Panc1 (cell line): ENCODE measurements around the gene ZNF516. TPM values are rescaled to one million over a fixed set of nuclear protein-coding genes. Genes with fewer than 3 reads are reported as not detected.

ENCODE experiments used
- ATAC-seq: fragments of 200-7000 bp; cut with Tn5 transposase; 2 replicates; pipeline ENCODE4 v1.9.1; 2020; ENCODE audit warnings: mild to moderate bottlenecking, moderate library complexity
- BruUV-seq: library from RNA; stranded (reverse); fragments of 400-500 nt; replicated peaks from 2 replicates; lab custom pipeline; 2021; lab: Mats Ljungman, UMichigan
- CTCF ChIA-PET: fragments of 300-600 bp; sonication (Branson Sonifier 250); formaldehyde crosslinking; loops from one replicate; lab custom pipeline; 2022; ENCODE audit warnings: antibody characterized with exemption; lab: Charles Lee
- POLR2A ChIA-PET: fragments of 300-600 bp; sonication (Branson Sonifier 250); formaldehyde crosslinking; loops from one replicate; lab custom pipeline; 2022; ENCODE audit warnings: antibody characterized with exemption; lab: Charles Lee
- DNase-seq: peaks from one replicate; pipeline ENCODE4 v3.0.0-alpha.2; 2010; ENCODE audit warnings: low read depth, low spot score
- H3K27ac ChIP-seq: 2 replicates; pipeline ENCODE4 v1.5.1; 2011; ENCODE audit warnings: mild to moderate bottlenecking, low read length, inconsistent platforms
- H3K27me3 ChIP-seq: fragments of 200-500 bp; sonication (Bioruptor generic); 2 replicates; pipeline ENCODE4 v1.6.0; 2014; ENCODE audit warnings: low read length, inconsistent platforms; ENCODE audit not compliant: control insufficient read depth, insufficient read depth
- H3K36me3 ChIP-seq: fragments of 200-500 bp; sonication (Bioruptor generic); 2 replicates; pipeline ENCODE4 v1.5.1; 2014; ENCODE audit warnings: inconsistent platforms, mild to moderate bottlenecking, low read length, moderate library complexity; ENCODE audit not compliant: control insufficient read depth, insufficient read depth
- H3K4me1 ChIP-seq: 2 replicates; pipeline ENCODE4 v1.5.1; 2011; ENCODE audit warnings: inconsistent platforms, mild to moderate bottlenecking, low read length, moderate library complexity; ENCODE audit not compliant: control insufficient read depth, insufficient read depth
- H3K4me3 ChIP-seq, 2 experiments: 2 replicates each; pipeline ENCODE4 v1.5.1; 2011 to 2012; ENCODE audit warnings: low read depth in 2 of 2, low read length in 2 of 2, mild to moderate bottlenecking in 2 of 2, inconsistent platforms in 1 of 2, moderate library complexity in 1 of 2
- H3K9me3 ChIP-seq: fragments of 200-500 bp; sonication (Bioruptor generic); 2 replicates; pipeline ENCODE4 v1.5.1; 2014; ENCODE audit warnings: low read depth, mild to moderate bottlenecking, inconsistent platforms, low read length, moderate library complexity; ENCODE audit not compliant: control insufficient read depth, insufficient read depth
- POLR2AphosphoS5 ChIP-seq: IDR thresholded peaks from 2 replicates; pipeline ENCODE4 v1.6.1; 2012; ENCODE audit warnings: mild to moderate bottlenecking, low read depth, low read length, moderate library complexity
- SIN3A ChIP-seq: IDR thresholded peaks from 2 replicates; pipeline ENCODE4 v1.6.1; 2012; ENCODE audit warnings: low read depth, mild to moderate bottlenecking, low read length, moderate library complexity, borderline replicate concordance; ENCODE audit not compliant: insufficient read depth
- TCF7L2 ChIP-seq: IDR thresholded peaks from 2 replicates; pipeline ENCODE4 v1.6.1; 2011; ENCODE audit warnings: mild to moderate bottlenecking, low read depth, low read length, inconsistent platforms
- in situ Hi-C: cut with HindIII; loops from 2 replicates; pipeline ENCODE4 v1.10.0; 2016; ENCODE audit warnings: low sequenced_read_pairs, low pct_unique_long_range_greater_than_20kb
- intact Hi-C: fragments of 100-400 bp; cut with micrococcal nuclease; formaldehyde crosslinking; loops from one replicate; pipeline ENCODE4 v1.10.0; 2022; ENCODE audit not compliant: unreplicated experiment
- total RNA-seq: library from RNA; stranded (reverse); gene quantifications from one replicate; pipeline ENCODE4 v1.2.1, GENCODE V29; 2021; ENCODE audit not compliant: unreplicated experiment
- TF ChIP-seq, protein P1 (sequence below): fragments of 450-650 bp; IDR thresholded peaks from 2 replicates; pipeline ENCODE4 v1.5.1; 2017; ENCODE audit warnings: mild to moderate bottlenecking
- TF ChIP-seq, protein P2 (sequence below), 2 experiments: IDR thresholded peaks; 2 replicates each; pipeline ENCODE4 v1.6.1; 2011 to 2012; ENCODE audit warnings: low read depth in 2 of 2, control low read depth in 1 of 2, low read length in 1 of 2, mild to moderate bottlenecking in 1 of 2, moderate library complexity in 1 of 2; ENCODE audit not compliant: insufficient read depth in 1 of 2

The ZNF516 gene
- total RNA-seq, 1 experiment from 2014 or later = 28.6 TPM

DNA sequence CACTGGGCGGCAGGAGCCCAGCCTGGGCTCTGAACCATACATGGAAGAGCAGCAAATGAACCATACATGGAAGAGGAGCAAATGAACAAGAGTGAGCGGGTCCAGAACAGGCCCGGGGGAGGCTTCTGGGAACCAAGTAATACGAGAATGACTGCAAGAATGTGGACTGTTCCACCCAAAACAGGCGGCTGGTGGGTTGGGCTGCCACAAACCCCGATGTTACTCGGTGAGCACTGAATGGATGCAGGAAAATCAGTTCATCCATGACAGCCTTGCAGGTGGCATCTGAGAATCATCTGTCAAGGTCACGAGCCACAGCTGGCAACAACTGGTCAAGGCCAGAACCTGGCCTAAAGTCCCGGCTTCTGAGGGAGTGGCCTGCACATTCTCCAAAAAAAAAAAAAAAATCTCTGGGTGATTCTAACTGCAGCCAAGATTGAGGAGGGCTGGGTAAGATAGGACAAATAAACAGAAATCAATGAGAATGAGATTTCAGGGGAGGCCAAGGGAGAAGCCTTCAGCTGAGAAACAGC lies 106.1 kb downstream of the ZNF516 start:
- DNase-seq (no peak), ATAC-seq (no peak)
- no peaks in the 10 kb centered on the region for H3K27me3 ChIP-seq
- no peak overlapping the region for H3K4me3 ChIP-seq
- in situ Hi-C loops = no loop called here
- ChIA-PET POLR2A (no interaction called here), CTCF (no interaction called here)
- intact Hi-C loops = no loop called here
- H3K27ac ChIP-seq = no peak overlapping the region
- no peaks in the 10 kb centered on the region for H3K9me3 ChIP-seq
- TF ChIP-seq POLR2AphosphoS5 (no peak), SIN3A (no peak), TCF7L2 (no peak)
- TF ChIP-seq, protein P1, sequence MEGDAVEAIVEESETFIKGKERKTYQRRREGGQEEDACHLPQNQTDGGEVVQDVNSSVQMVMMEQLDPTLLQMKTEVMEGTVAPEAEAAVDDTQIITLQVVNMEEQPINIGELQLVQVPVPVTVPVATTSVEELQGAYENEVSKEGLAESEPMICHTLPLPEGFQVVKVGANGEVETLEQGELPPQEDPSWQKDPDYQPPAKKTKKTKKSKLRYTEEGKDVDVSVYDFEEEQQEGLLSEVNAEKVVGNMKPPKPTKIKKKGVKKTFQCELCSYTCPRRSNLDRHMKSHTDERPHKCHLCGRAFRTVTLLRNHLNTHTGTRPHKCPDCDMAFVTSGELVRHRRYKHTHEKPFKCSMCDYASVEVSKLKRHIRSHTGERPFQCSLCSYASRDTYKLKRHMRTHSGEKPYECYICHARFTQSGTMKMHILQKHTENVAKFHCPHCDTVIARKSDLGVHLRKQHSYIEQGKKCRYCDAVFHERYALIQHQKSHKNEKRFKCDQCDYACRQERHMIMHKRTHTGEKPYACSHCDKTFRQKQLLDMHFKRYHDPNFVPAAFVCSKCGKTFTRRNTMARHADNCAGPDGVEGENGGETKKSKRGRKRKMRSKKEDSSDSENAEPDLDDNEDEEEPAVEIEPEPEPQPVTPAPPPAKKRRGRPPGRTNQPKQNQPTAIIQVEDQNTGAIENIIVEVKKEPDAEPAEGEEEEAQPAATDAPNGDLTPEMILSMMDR = no peak
- TF ChIP-seq, protein P2, sequence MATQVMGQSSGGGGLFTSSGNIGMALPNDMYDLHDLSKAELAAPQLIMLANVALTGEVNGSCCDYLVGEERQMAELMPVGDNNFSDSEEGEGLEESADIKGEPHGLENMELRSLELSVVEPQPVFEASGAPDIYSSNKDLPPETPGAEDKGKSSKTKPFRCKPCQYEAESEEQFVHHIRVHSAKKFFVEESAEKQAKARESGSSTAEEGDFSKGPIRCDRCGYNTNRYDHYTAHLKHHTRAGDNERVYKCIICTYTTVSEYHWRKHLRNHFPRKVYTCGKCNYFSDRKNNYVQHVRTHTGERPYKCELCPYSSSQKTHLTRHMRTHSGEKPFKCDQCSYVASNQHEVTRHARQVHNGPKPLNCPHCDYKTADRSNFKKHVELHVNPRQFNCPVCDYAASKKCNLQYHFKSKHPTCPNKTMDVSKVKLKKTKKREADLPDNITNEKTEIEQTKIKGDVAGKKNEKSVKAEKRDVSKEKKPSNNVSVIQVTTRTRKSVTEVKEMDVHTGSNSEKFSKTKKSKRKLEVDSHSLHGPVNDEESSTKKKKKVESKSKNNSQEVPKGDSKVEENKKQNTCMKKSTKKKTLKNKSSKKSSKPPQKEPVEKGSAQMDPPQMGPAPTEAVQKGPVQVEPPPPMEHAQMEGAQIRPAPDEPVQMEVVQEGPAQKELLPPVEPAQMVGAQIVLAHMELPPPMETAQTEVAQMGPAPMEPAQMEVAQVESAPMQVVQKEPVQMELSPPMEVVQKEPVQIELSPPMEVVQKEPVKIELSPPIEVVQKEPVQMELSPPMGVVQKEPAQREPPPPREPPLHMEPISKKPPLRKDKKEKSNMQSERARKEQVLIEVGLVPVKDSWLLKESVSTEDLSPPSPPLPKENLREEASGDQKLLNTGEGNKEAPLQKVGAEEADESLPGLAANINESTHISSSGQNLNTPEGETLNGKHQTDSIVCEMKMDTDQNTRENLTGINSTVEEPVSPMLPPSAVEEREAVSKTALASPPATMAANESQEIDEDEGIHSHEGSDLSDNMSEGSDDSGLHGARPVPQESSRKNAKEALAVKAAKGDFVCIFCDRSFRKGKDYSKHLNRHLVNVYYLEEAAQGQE (IDR thresholded peaks at IDR 0.05; ENCODE audit: insufficient read depth in 1 of 2, low read depth in 2 of 2, low read length in 1 of 2) = no peak
- H3K36me3 ChIP-seq = no peaks in the 10 kb centered on the region
- BruUV-seq = no TSS peak
- no peaks in the 10 kb centered on the region for H3K4me1 ChIP-seq

DNA sequence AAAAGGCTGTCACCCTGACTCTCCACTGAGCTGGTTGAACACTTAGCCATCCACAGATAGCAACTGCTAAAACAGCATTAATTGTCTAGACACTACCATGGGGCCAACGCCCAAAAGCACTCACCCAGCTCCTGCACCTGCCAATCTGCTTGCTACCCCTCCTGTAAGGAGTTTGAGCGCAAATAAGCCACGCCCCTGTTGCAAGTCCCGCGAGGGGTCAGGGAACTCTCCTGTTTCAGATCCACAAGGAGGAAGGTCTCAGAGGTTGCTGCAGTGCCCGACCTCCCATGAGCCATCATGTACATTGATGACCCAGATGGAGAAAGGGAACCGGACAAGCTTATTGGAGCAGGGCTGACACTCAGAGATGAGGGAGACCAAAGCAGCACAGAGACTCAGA lies 106.8 kb downstream of the ZNF516 start:
- ChIA-PET CTCF (no interaction called here), POLR2A (no interaction called here)
- intact Hi-C loops (no loop called here), in situ Hi-C loops (no loop called here)
- Histone ChIP-seq H3K27me3 (no peaks in the 10 kb centered on the region), H3K27ac (no peak overlapping the region), H3K4me1 (no peaks in the 10 kb centered on the region), H3K9me3 (no peaks in the 10 kb centered on the region), H3K36me3 (no peaks in the 10 kb centered on the region), H3K4me3 (no peak overlapping the region)
- ATAC-seq = no peak
- no peak for DNase-seq
- no TSS peak for BruUV-seq
- TF ChIP-seq TCF7L2 (no peak), SIN3A (no peak), POLR2AphosphoS5 (no peak)
- TF ChIP-seq, protein P2 (IDR thresholded peaks at IDR 0.05; ENCODE audit: insufficient read depth in 1 of 2, low read depth in 2 of 2, low read length in 1 of 2) = no peak
- TF ChIP-seq, protein P1 = no peak
